Measurements from ENCODE around the gene TXNDC17.

Gene TXNDC17

GRCh38 chr17:6666077-6666521 lies 25.2 kb downstream of the TXNDC17 start:
- peak; percentile 73 for DNase-seq

DNA sequence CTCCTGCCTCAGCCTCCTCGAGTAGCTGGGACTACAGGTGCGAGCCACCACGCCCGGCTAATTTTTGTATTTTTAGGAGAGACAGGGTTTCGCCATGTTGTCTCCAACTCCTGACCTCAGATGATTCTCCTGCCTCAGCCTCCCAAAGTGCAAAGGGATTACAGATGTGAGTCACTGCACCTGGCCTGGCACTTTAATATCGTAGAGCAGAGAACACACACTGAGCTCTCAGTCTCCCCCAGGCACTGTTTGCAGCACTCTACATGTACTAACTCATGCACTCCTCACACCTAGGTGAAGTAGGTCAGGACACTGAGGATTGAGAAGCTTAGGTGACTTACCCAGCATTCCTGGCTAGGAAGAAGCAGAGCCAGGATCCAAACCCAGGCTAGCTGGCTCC lies 25.7 kb downstream of the TXNDC17 start:
- DNase-seq, result no peak

GRCh38 chr17:6667516-6667915 lies 26.7 kb downstream of the TXNDC17 start:
- DNase-seq, result no peak

DNA sequence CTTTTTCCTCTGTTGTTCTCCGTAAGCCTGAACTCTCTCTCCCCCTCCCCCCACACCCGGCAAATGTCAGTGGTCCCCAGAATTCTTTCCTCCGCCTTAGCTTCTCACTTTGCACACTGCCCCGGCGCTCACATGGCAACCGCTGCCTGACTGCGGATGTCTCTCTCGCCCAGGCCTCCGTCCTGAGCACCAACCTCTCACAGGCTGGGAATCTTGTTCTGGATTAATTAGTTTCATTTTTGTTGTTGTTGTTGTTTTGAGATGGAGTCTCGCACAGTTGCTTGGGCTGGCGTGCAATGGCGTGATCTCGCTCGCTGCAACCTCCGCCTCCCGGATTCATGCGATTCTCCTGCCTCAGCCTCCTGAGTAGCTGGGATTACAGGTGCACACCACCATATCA lies 27.4 kb downstream of the TXNDC17 start:
- no peak for DNase-seq

DNA sequence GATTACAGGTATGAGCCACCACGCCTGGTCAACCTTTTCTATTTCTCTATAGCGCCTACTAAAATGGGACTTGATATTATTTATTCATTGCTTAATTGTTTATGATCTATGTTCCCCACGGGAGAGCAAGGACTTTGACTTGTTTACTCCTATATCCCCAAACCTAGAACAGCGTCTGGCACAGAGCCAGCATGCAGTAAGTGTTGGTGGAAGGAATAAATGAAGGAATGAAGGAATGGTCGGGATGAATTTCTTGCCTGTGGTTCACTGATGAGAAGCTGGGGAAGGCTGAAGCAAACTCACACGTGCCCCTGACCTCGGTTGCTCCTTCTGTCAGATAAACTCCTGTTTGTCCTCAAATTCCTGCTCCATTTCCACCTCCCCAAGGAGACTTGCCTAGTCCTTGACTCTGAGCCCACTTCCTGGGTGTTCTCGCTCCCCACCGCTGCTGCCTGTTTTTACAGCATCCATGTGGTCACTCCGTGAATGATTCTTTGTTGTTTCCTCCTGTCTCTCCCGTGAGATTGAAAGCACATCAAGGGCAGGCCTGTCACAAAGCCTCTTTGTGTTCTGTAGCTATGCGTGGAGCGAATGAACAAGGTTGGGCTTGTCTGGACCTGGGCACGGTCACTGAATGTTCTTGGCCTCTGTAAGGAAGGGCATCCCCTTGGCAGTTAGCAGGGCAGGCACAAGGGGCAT lies 28.0 kb downstream of the TXNDC17 start:
- no peak for DNase-seq

- DNase-seq, result no peak
Observed at GRCh38 chr17:6669479-6670212, 28.8 kb downstream of the TXNDC17 start.

DNA sequence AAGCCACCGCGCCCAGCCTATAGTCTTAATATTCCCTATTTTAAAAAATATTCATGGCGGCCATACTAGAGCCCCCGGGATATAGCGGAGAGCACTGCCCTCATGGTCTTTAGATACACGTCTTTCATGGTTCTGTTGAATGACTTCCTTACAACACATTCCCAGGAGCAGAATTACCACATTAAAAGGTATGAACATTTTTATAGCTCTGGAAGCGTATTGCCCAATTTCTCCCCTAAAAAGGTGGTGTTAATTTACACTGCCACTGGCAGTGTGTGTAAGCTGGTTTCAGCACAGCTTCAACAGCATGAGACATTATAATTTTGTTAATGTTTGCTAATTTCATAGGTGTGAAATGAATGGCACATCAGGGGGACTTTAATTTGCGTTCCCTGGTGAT lies 29.7 kb downstream of the TXNDC17 start:
- no peak for DNase-seq

DNA sequence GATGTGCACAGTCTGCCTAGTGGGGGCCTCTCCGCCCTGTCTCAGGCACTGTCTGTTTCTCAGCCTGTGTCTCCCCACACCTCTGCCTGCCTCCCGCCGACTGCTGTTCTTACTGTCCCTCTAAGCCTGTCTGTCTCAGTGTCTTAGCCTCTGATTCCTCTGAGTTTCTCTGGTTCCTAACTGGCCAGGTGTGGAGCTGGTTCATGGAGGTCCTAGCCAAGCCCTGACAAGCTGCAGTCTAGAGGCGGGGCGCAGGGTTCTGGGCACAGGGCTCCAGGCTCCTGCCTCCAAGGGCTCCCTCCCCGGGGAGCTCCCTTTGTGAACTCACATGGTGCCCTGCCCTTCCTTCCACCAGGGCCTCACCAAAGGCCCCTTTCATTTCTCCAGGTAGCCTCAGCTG lies 30.1 kb downstream of the TXNDC17 start:
- no peak for DNase-seq

DNA sequence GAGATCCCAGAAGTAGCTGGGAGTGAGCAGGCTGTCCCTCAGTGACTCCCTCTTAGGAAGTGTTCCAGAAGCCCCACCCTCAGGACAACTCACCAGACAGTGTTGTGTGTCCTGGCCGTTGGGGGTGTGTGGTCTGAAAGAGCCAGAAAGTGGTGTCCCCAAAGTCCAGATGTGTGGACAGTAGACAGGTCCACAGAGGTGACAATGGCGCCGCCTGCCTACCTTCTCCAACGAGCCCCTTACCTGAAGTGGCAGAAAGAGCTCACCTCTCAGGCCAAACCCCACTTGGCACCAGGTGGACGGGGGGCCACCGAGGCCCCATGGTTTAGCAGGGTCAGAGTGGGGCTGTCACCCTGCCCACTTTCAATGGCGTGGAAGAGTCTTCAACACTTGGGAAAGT lies 30.6 kb downstream of the TXNDC17 start:
- no peak for DNase-seq

- no peak for DNase-seq
Observed at GRCh38 chr17:6674586-6674985, 33.7 kb downstream of the TXNDC17 start.

- DNase-seq, result no peak
Observed at GRCh38 chr17:6675201-6675825, 34.5 kb downstream of the TXNDC17 start.

DNA sequence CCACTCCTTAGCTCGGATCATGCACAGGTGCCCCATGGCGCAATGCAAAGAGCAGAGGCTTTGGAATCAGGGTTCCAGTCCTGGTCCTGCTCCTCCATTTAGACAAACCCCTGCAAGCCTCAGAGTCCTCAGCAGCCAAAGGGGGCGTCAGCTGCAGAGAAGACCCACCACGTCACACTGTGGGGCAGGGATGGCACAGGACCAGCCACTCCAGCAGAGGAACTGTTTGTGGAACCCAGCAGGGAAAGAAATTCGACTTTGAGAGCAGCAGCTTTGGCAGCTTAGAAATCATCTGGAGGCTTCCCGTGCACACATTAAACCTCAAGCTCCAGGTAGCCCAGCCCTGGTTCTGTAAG lies 35.9 kb downstream of the TXNDC17 start:
- DNase-seq, result no peak

GRCh38 chr17:6677158-6677831 lies 36.4 kb downstream of the TXNDC17 start:
- no peak for DNase-seq

DNA sequence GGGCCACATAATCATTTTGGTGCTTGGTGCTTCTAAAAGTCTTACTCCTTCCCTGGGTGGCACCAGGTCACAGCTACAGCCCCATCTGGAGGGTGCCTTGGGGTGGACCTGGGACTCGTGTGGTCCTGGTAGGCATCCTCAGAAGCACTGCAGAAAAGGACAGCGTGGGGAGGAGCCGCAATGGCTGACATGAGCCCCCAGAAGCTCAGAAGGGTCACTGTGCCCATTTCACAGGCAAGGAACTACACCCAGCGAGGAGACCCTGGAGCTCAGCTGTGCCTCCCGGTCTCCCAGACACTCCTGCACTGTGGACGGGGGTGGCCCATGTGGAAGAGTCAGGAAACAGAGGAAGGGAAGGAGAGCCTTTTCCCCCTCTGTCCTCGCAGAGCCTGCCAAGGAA lies 37.1 kb downstream of the TXNDC17 start:
- DNase-seq, result no peak

DNA sequence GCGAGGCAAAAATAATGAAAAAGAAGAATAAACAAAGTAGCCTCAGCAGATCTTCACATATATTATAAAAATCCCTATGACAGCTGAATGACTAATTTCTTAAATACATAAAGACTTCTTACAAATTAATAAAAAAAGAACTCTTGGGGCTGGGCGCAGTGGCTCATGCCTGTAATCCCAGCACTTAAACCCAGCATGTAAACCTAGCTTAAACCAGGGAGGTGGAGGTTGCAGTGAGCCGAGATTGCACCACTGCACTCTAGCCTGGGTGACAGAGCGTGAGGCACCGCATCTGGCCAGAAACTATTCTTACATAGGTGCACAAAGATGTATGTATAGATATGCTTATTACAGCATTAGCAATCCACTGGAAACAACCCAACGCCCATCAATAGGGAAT lies 38.4 kb downstream of the TXNDC17 start:
- DNase-seq, result no peak

DNA sequence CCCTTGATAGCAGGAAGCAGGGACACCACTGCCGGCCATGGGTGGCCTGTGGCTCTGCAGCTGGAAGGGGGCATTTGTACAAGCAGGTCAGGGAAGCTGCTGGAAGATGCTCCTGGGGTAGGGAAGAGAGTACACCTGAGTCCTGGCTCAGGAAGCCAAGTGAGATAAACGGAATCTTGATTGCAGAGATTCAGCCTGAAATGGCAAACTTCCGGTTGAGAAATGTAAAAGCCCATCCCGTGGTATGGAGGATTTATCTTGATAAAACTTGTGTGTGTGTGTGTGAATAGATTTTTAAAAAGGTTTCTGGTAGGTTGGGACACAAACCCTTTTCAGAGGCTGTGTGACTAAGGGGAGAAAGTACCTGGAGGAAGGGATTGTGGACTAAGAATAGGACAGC lies 40.3 kb downstream of the TXNDC17 start:
- DNase-seq, result no peak

GRCh38 chr17:6681671-6682070 lies 40.8 kb downstream of the TXNDC17 start:
- no peak for DNase-seq

GRCh38 chr17:6682339-6682738 lies 41.5 kb downstream of the TXNDC17 start:
- DNase-seq, result no peak

DNA sequence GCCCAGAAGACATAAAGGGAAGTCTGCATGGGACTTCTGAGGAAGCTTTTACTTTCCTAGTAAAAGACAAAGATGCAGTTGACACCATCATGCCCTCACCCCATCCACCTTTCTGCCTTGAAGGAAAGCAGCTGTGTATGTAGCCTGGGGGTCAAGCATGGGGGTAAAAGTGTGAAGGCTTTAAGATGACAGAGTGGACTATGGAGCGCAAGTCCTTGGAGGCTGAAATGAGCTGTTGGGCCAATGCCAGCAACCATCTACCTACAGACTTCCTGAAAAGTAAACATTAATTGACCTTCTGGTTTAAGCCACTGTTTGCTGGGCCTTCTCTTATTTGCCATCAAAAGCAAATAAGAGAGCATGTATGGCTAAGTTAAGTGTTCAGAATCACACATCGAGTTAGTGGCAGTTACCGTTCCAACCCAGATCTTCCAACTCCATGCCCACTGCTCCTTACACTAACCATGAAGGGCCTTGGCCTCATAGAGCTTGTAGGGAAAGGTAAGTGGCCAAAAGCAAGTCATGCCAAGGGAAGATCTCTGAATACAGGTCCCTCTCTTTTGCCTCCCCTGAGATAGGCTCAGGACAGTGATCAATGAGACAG lies 42.3 kb downstream of the TXNDC17 start:
- DNase-seq, result no peak

DNA sequence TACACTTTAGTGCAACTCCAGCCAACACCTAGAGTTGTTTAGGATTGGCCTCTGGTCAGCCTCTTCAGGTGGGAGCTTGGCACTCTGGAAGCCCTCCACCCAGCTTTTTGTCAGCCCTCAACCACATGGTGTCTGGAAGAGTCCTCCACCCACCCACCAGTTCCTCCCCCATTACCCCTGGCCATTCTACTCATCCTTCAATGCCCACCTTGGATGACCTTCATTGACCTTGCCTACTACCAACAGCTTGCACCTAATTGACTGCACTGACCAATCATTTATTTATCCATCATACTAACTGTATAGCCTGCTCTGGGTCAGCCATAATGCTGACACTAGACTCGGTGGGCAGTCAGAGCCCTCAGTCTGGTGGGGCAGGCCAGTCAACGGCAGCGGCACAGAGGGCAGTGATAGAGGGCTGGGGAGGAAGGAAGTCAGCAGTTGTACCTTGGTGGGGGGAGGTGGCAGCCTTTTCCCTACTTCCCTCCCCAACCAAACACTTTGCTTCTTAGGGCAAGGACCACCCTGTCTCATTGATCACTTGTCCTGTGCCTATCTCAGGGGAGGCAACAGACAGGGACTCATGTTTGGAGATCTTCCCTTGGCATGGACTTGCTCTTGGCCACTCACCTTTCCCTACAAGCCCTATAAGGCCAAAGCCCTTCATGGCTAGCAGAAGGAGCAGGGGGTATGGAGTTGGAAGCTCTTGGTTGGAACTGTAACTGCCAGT lies 43.0 kb downstream of the TXNDC17 start:
- DNase-seq, result no peak

DNA sequence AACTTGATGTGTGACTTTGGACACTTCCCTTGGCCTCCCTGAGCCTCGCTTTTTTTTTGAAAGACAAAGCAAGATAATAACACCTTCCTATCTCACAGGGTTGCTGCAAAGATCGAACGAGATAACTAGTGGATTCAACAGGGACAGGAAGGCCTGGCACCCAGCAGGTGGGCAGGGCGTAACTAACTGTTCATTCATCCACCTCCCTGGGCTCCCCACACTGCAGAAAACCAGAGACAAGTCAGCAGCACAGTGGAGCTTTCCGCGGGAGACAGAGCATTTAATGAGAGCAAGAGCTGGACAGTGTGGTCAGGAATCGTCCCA lies 43.6 kb downstream of the TXNDC17 start:
- DNase-seq, result no peak

DNA sequence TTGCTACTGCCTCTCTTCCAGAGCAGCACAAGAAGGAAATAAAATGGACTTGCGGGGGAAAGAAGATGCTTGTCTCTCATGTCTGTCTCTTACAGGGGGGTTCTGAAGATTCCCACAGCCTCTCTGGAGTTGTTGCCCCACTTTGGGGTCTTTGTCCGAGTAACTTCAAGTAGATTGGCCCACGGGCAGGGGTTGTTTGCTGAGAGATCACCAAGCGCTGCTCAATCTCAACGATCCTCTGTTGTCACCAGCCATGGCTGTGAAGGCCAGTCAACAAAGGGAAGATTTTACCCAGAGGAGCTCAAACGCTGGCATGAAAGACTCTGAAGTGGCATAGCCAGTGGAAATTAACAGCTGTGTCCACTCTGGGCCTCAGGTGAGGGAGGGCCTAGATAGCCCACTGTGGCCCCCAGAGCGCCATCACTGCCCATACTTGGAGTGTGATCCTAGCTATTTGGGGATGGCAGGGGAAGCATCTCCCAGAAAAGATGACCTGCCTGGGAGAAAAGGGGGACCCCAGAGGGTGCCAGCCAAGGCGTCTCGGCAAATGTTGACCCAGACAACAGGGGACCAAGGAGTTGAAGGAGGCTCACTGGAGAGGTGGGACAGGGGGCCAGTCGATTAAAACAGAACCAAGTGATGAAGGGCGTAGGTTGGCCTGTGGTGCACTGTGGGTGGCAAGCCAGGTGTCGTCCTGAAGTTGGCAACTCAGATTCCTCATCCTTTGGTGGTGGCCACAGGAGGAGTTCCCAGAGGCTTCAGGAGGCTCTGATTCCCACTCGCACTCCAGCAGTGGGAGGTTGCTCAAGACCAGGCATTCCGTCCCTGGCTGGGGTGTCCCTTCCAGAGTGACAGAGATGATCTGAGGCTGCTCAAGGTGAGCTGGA lies 44.3 kb downstream of the TXNDC17 start:
- no peak for DNase-seq

All from activated CD8-positive, alpha-beta memory T cell treated with anti-CD3 and anti-CD28 coated beads for 24 hours (primary cell).